Neural progenitor cell (in vitro differentiated cells): Measurements from ENCODE around the gene DCC.

ENCODE experiments used
- EZH2phosphoT487 ChIP-seq: fragments of 200-600 bp; sonication (generic); IDR thresholded peaks from 2 replicates; pipeline ENCODE4 v1.6.1; 2017; ENCODE audit warnings: antibody characterized with exemption
- TF ChIP-seq, protein P1 (sequence below): fragments of 200-600 bp; sonication (generic); IDR thresholded peaks from 2 replicates; pipeline ENCODE4 v1.5.1; 2017; ENCODE audit warnings: antibody characterized with exemption, mild to moderate bottlenecking

DNA sequence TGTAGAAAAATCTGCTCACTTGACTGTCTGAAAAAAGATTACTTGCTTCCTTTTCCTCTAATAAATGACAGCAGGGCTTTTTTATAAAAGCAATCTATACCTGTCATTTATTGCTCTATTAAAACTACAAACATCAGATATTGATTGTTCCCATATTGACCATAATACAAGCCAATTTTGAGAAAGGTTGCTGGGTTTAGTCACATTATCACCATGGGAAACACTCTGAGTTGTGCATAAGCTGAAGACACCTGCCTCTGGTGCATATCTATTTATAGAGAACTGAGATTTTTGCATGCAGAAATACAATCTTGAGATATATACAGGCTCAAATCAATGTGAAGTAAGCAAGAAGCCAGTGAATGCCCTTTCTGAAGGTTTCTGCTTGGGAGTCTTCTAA lies 853.9 kb downstream of the DCC start:
- TF ChIP-seq, protein P1, sequence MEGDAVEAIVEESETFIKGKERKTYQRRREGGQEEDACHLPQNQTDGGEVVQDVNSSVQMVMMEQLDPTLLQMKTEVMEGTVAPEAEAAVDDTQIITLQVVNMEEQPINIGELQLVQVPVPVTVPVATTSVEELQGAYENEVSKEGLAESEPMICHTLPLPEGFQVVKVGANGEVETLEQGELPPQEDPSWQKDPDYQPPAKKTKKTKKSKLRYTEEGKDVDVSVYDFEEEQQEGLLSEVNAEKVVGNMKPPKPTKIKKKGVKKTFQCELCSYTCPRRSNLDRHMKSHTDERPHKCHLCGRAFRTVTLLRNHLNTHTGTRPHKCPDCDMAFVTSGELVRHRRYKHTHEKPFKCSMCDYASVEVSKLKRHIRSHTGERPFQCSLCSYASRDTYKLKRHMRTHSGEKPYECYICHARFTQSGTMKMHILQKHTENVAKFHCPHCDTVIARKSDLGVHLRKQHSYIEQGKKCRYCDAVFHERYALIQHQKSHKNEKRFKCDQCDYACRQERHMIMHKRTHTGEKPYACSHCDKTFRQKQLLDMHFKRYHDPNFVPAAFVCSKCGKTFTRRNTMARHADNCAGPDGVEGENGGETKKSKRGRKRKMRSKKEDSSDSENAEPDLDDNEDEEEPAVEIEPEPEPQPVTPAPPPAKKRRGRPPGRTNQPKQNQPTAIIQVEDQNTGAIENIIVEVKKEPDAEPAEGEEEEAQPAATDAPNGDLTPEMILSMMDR = no peak
- TF ChIP-seq EZH2phosphoT487 = no peak
